ENCODE data around the gene ATP2A2.
"Not testable (repeated sequence)": the region's sequence is repeated elsewhere in the genome, so short reads cannot be mapped to it uniquely, and the experiment has no call there.

Gene ATP2A2

DNA sequence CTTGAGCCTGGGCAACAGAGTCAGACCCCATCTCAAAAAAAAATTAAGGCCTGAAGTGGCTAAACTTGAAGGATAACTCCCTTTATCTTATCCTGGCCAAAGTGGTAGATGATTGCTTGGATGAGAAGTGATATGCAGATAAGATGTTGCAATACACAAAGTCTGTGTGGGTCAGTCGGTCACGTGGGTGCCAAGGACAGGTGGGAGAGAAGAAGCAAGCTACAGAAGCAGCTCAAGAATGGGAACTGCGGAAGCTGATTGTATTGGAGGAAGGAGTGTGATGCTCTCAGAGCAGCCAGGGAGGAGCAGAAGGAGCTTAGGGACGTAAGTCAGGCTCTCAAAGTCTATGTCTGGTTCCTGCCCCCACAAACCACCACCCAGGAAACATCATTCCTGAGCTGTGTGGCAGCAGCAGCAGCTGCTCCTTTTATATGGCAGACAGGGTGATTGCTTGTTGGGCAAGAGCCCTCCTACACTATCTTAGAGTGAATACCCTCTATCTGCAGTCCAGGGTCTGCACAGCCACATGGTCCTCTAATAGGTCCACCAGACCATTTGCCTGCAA is 54.5 kb downstream of the ATP2A2 start:
- TF ChIP-seq, protein P1, sequence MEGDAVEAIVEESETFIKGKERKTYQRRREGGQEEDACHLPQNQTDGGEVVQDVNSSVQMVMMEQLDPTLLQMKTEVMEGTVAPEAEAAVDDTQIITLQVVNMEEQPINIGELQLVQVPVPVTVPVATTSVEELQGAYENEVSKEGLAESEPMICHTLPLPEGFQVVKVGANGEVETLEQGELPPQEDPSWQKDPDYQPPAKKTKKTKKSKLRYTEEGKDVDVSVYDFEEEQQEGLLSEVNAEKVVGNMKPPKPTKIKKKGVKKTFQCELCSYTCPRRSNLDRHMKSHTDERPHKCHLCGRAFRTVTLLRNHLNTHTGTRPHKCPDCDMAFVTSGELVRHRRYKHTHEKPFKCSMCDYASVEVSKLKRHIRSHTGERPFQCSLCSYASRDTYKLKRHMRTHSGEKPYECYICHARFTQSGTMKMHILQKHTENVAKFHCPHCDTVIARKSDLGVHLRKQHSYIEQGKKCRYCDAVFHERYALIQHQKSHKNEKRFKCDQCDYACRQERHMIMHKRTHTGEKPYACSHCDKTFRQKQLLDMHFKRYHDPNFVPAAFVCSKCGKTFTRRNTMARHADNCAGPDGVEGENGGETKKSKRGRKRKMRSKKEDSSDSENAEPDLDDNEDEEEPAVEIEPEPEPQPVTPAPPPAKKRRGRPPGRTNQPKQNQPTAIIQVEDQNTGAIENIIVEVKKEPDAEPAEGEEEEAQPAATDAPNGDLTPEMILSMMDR (IDR thresholded peaks at IDR 0.05; ENCODE audit: low read depth, low read length, missing control alignments) = no peak
- in situ Hi-C loops (cut with HindIII; ENCODE audit: low sequenced_read_pairs) = no loop called here
- no peak for DNase-seq (ENCODE audit: low read depth)

DNA sequence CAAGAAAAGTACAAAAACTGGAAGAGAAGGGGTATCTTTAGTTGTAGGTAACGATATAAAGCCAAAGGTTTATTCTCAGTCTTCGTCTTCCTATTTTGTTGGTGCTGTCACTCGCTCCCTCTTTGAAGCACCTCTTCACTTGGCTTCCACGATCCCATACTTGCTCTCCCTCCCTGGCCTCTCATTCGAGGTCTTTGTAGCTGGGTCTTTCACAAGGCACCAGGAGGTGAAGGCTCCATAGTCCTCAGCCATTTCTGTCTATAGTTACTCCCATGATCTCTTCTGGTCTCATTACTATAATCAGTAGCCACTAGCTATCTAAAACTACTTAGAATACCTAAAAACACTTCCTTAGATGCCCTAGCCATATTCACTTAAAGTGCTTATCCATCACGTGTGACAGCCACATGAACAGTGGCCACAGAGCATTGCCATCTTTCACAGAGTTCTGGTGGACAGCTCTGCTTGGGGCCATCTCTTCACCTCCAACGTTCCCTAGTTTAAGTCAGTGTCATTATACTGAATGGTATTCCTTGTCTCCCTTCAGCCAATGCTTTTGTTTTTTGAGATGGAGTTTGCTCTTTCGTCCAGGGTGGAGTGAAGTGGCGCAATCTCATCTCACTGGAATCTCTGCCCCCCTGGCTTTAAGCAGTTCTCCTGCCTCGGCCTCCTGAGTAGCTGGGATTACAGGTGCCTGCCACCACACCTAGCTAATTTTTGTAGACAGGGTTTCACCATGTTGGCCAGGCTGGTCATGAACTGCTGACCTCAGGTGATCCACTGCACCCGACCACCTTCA is 57.1 kb downstream of the ATP2A2 start:
- TF ChIP-seq, protein P1 (IDR thresholded peaks at IDR 0.05; ENCODE audit: low read depth, low read length, missing control alignments) = no peak
- in situ Hi-C loops (cut with HindIII; ENCODE audit: low sequenced_read_pairs) = no loop called here
- no peak for DNase-seq (ENCODE audit: low read depth)
- no peak overlapping the region for H3K4me3 ChIP-seq (ENCODE audit: low read depth, low read length)

More for the DNA sequence above, 54.5 kb downstream of the ATP2A2 start:
- H3K4me3 ChIP-seq (ENCODE audit: low read depth, low read length) = no peak overlapping the region

DNA sequence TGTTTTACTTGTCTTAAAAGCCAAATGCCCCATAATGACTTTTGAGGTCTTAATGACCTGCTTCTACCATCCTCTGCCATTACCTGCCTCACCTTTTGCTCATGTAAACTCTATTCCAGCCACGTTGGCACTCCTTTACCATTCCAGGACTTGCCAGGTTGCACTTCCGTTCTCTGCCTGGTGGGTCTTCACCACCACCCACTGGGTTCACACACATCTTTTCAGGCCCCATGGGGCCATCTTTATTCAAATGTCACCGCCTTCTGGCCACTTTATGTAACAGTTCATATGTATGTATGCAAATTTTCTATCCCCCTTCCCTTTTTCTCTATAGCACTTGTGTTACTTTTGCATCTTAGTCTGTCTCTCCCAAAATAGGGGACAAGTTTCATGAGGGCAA is 57.7 kb downstream of the ATP2A2 start:
- in situ Hi-C loops (cut with HindIII; ENCODE audit: low sequenced_read_pairs) = no loop called here
- no peak overlapping the region for H3K4me3 ChIP-seq (ENCODE audit: low read depth, low read length)
- TF ChIP-seq, protein P1 (IDR thresholded peaks at IDR 0.05; ENCODE audit: low read depth, low read length, missing control alignments) = peak; percentile 18
- DNase-seq (ENCODE audit: low read depth) = no peak

DNA sequence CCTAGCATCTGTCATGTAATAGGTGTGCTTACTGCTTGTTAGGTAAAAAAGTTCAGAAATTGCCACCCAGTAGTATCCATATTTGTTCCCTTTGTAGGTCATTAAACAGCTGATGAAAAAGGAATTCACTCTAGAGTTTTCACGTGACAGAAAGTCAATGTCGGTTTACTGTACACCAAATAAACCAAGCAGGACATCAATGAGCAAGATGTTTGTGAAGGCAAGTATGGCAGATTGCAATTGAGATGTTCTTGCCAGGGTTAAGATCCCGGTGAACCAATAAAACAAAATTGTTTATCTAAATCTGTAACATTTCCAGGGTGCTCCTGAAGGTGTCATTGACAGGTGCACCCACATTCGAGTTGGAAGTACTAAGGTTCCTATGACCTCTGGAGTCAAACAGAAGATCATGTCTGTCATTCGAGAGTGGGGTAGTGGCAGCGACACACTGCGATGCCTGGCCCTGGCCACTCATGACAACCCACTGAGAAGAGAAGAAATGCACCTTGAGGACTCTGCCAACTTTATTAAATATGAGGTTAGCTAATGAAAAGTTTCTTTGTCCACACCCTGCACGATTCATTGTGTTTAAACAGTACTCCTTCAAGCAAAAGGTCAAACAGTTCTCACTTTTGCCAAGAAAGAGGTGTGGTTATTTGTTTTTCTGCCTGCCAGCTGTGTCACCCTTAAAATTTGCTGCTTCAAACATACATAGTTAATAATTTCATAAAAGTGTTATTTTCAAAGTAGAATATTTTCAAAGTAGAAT is 58.3 kb downstream of the ATP2A2 start:
- H3K4me3 ChIP-seq (ENCODE audit: low read depth, low read length) = no peak overlapping the region
- TF ChIP-seq, protein P1 (IDR thresholded peaks at IDR 0.05; ENCODE audit: low read depth, low read length, missing control alignments) = no peak
- DNase-seq (ENCODE audit: low read depth) = no peak
- in situ Hi-C loops (cut with HindIII; ENCODE audit: low sequenced_read_pairs) = no loop called here

DNA sequence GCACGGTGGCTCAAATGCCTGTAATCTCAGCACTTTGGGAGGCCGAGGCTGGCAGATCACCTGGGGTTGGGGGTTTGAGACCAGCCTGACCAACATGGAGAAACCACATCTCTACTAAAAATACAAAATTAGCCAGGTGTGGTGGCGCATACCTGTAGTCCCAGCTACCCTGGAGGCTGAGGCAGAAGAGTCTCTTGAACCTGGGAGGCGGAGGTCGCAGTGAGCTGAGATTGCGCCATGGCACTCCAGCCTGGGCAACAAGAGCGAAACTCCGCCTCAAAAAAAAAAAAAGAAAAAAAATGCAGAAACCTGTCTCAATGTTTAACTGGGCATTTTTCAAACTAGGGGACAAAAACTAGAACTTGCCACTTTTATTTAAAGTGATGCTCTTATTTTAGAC is 59.2 kb downstream of the ATP2A2 start:
- in situ Hi-C loops (cut with HindIII; ENCODE audit: low sequenced_read_pairs); H3K4me3 ChIP-seq (ENCODE audit: low read depth, low read length); DNase-seq (ENCODE audit: low read depth): not testable (repeated sequence)

DNA sequence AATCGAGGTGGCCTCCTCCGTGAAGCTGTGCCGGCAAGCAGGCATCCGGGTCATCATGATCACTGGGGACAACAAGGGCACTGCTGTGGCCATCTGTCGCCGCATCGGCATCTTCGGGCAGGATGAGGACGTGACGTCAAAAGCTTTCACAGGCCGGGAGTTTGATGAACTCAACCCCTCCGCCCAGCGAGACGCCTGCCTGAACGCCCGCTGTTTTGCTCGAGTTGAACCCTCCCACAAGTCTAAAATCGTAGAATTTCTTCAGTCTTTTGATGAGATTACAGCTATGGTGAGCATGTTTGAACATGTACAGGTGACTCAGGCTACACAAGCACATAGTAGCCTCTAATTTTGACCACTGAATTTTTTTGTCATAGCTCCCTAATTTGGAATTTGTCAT is 59.7 kb downstream of the ATP2A2 start:
- TF ChIP-seq, protein P1 (IDR thresholded peaks at IDR 0.05; ENCODE audit: low read depth, low read length, missing control alignments) = no peak
- in situ Hi-C loops (cut with HindIII; ENCODE audit: low sequenced_read_pairs) = no loop called here
- no peak for DNase-seq (ENCODE audit: low read depth)
- H3K4me3 ChIP-seq (ENCODE audit: low read depth, low read length) = no peak overlapping the region

All from astrocyte of the cerebellum (primary cell).